SK-N-SH treated with all-trans-retinoic acid at 6 μM for 48 hours (cell line): ENCODE results near the gene REXO4.

Experiments used
- ATAC-seq: fragments of 200-7000 bp; cut with Tn5 transposase; 3 replicates; pipeline ENCODE4 v1.9.1; 2020; ENCODE audit warnings: mild to moderate bottlenecking, moderate library complexity
- BACH2 ChIP-seq: fragments of 250-450 bp; sonication (Bioruptor Pico); IDR thresholded peaks from 2 replicates; pipeline ENCODE4 v1.9.0; 2021; ENCODE audit warnings: mild to moderate bottlenecking, borderline replicate concordance
- CREB5 ChIP-seq: fragments of 250-450 bp; sonication (Bioruptor Pico); IDR thresholded peaks from 2 replicates; pipeline ENCODE4 v1.5.1; 2020; ENCODE audit warnings: low read depth, mild to moderate bottlenecking, moderate library complexity
- CSDC2 ChIP-seq: fragments of 250-450 bp; sonication (Bioruptor Pico); IDR thresholded peaks from 2 replicates; pipeline ENCODE4 v1.5.0; 2020; ENCODE audit warnings: mild to moderate bottlenecking, moderate library complexity
- CSRNP3 ChIP-seq: fragments of 250-450 bp; sonication (Bioruptor Pico); IDR thresholded peaks from 2 replicates; pipeline ENCODE4 v1.5.1; 2021; ENCODE audit warnings: mild to moderate bottlenecking, moderate library complexity
- ESRRG ChIP-seq: fragments of 250-450 bp; sonication (Bioruptor Pico); IDR thresholded peaks from 2 replicates; pipeline ENCODE4 v1.6.1; 2021; ENCODE audit warnings: mild to moderate bottlenecking
- GLIS3 ChIP-seq: fragments of 250-450 bp; sonication (Bioruptor Pico); IDR thresholded peaks from 2 replicates; pipeline ENCODE4 v1.5.0; 2020; ENCODE audit warnings: mild to moderate bottlenecking, moderate library complexity
- ISL1 ChIP-seq: fragments of 250-450 bp; sonication (Bioruptor Pico); IDR thresholded peaks from 2 replicates; pipeline ENCODE4 v2.1.2; 2022; ENCODE audit warnings: mild to moderate bottlenecking, moderate library complexity
- OSR1 ChIP-seq: fragments of 250-450 bp; sonication (Bioruptor Pico); IDR thresholded peaks from 2 replicates; pipeline ENCODE4 v1.8.0; 2022; ENCODE audit warnings: moderate library complexity, mild to moderate bottlenecking, inconsistent platforms
- PATZ1 ChIP-seq: fragments of 250-450 bp; sonication (Bioruptor Pico); IDR thresholded peaks from 2 replicates; pipeline ENCODE4 v1.8.0; 2020; ENCODE audit warnings: mild to moderate bottlenecking, moderate library complexity, borderline replicate concordance
- POU6F1 ChIP-seq: fragments of 250-450 bp; sonication (Bioruptor Pico); IDR thresholded peaks from 2 replicates; pipeline ENCODE4 v1.8.0; 2021; ENCODE audit warnings: low read depth, mild to moderate bottlenecking, moderate library complexity, borderline replicate concordance
- PPARA ChIP-seq: fragments of 250-450 bp; sonication (Bioruptor Pico); IDR thresholded peaks from 2 replicates; pipeline ENCODE4 v1.5.0; 2020; ENCODE audit warnings: mild to moderate bottlenecking, borderline replicate concordance
- SNAI2 ChIP-seq: fragments of 250-450 bp; sonication (Bioruptor Pico); IDR thresholded peaks from 2 replicates; pipeline ENCODE4 v1.5.0; 2020; ENCODE audit warnings: mild to moderate bottlenecking, moderate library complexity
- TOX ChIP-seq: fragments of 250-450 bp; sonication (Bioruptor Pico); IDR thresholded peaks from 2 replicates; pipeline ENCODE4 v1.8.0; 2021; ENCODE audit warnings: mild to moderate bottlenecking, moderate library complexity, borderline replicate concordance
- TSHZ2 ChIP-seq: fragments of 250-450 bp; sonication (Bioruptor Pico); IDR thresholded peaks from 2 replicates; pipeline ENCODE4 v1.5.0; 2020; ENCODE audit warnings: mild to moderate bottlenecking, moderate library complexity
- ZC3H10 ChIP-seq: fragments of 250-450 bp; sonication (Bioruptor Pico); IDR thresholded peaks from 2 replicates; pipeline ENCODE4 v1.5.1; 2021; ENCODE audit warnings: mild to moderate bottlenecking, moderate library complexity
- ZFP3 ChIP-seq: fragments of 250-450 bp; sonication (Bioruptor Pico); IDR thresholded peaks from 2 replicates; pipeline ENCODE4 v1.5.0; 2020; ENCODE audit warnings: mild to moderate bottlenecking, moderate library complexity
- ZNF565 ChIP-seq: fragments of 450-650 bp; formaldehyde crosslinking; conservative IDR thresholded peaks from 2 replicates; pipeline ENCODE4 v1.5.0; 2020; ENCODE audit warnings: low read depth, mild to moderate bottlenecking, moderate library complexity
- ZNF70 ChIP-seq: fragments of 450-650 bp; formaldehyde crosslinking; IDR thresholded peaks from 2 replicates; pipeline ENCODE4 v1.5.0; 2020; ENCODE audit warnings: mild to moderate bottlenecking, moderate library complexity
- ZNF8 ChIP-seq: fragments of 450-650 bp; formaldehyde crosslinking; IDR thresholded peaks from 2 replicates; pipeline ENCODE4 v1.5.0; 2020; ENCODE audit warnings: mild to moderate bottlenecking, moderate library complexity

REXO4 gene

GRCh38 chr9:133429641-133430161 is 11.9 kb upstream of the REXO4 start (continued):
- no peak for TF ChIP-seq TSHZ2 (CRISPR knock-in tag)
- no peak for TF ChIP-seq ZNF70
- TF ChIP-seq PPARA (CRISPR knock-in tag) = no peak
- no peak for TF ChIP-seq OSR1
- TF ChIP-seq CSRNP3 (CRISPR knock-in tag) = no peak

GRCh38 chr9:133429214-133429613 is 11.4 kb upstream of the REXO4 start:
- no peak for ATAC-seq
- TF ChIP-seq ZFP3 (CRISPR knock-in tag) (no peak), ISL1 (CRISPR knock-in tag) (no peak), ZNF70 (no peak), SNAI2 (CRISPR knock-in tag) (no peak), ZC3H10 (CRISPR knock-in tag) (no peak), CREB5 (no peak), CSRNP3 (CRISPR knock-in tag) (no peak), GLIS3 (CRISPR knock-in tag) (no peak)

GRCh38 chr9:133428617-133429101 is 10.8 kb upstream of the REXO4 start:
- TF ChIP-seq GLIS3 (CRISPR knock-in tag) (no peak), CSDC2 (CRISPR knock-in tag) (no peak), ZNF70 (no peak), ZNF8 (CRISPR knock-in tag) (no peak), ZNF565 (CRISPR knock-in tag) (no peak), TSHZ2 (CRISPR knock-in tag) (no peak), PPARA (CRISPR knock-in tag) (no peak), ESRRG (CRISPR knock-in tag) (no peak), BACH2 (CRISPR knock-in tag) (no peak), POU6F1 (CRISPR knock-in tag) (no peak), ISL1 (CRISPR knock-in tag) (no peak), ZFP3 (CRISPR knock-in tag) (no peak), PATZ1 (CRISPR knock-in tag) (no peak), TOX (CRISPR knock-in tag) (no peak)
- peak; percentile 51; the same call in 2 of the 3 replicates for ATAC-seq
